NOMO-1 treated with dmso at 0.1 percent for 144 hours (cell line): ENCODE measurements around the gene HDDC2.
"Not testable (repeated sequence)": the region's sequence is repeated elsewhere in the genome, so short reads cannot be mapped to it uniquely, and the experiment has no call there.

Experiments used
- DNase-seq: peaks from one replicate; lab custom pipeline; 2025; ENCODE audit not compliant: unreplicated experiment; lab: John Stamatoyannopoulos, UW

Gene HDDC2

GRCh38 chr6:125307150-125307838 is 5.5 kb upstream of the HDDC2 start:
- no peak for DNase-seq

GRCh38 chr6:125306756-125307149 is 5.0 kb upstream of the HDDC2 start:
- no peak for DNase-seq

GRCh38 chr6:125304970-125305660 is 3.3 kb upstream of the HDDC2 start:
- no peak for DNase-seq

DNA sequence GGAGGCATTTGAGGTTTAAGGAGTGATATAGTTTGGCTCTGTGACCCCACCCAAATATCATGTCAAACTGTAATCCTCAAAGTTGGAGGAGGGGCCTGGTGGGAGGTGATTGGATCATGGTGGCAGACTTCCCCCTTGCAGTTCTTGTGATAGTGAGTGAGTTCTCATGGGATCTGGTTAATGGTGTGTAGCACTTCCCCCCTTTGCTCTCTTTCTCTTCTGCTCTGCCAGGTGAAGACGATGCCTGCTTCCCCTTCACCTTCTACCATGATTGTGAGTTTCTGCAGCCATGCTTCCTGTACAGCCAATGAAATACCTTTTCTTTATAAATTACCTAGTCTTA is 1.7 kb upstream of the HDDC2 start:
- DNase-seq: no peak

GRCh38 chr6:125302840-125303511 is 1.2 kb upstream of the HDDC2 start:
- DNase-seq: no peak

- no peak for DNase-seq
Observed at GRCh38 chr6:125300992-125301434, 754 bp downstream of the HDDC2 start.

DNA sequence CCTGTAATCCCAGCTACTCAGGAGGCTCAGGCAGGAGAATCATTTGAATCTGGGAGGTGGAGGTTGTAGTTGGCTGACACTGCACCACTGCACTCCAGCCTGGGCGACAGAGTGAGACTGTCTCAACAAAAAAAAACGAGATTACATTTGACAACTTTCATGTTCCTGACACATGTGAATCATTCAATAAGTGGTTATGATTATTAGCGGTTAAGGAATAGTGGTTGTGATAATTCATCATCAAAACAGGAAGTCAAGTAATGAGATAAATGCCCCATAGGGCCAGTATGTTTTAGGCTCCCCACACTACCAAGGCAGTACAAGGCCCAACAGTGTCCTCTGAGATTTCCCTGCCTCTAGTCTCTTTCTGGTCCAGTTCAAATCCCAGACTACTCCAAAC is 2.5 kb downstream of the HDDC2 start:
- DNase-seq: no peak

GRCh38 chr6:125296471-125296870 is 5.3 kb downstream of the HDDC2 start:
- no peak for DNase-seq

DNA sequence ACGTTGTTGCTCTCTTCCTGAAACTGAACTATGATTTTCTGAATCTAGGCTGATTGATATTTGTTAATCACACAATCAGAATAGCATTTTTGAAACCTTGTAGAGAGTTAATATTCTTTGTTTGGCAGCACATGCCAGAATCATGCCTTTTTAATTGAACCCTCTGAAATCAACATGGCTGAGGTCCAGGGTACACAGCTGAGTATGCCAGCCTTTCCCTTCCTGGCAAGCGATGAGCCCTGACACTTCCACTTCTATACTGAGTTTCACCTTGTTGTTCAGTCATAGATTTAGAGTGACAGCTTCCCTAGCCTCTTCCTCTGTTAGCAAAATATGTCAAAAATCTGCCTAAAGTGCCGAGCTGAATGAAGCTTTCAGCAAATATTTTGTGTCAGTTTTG is 6.8 kb downstream of the HDDC2 start:
- DNase-seq: no peak

GRCh38 chr6:125294036-125294435 is 7.7 kb downstream of the HDDC2 start:
- no peak for DNase-seq

DNA sequence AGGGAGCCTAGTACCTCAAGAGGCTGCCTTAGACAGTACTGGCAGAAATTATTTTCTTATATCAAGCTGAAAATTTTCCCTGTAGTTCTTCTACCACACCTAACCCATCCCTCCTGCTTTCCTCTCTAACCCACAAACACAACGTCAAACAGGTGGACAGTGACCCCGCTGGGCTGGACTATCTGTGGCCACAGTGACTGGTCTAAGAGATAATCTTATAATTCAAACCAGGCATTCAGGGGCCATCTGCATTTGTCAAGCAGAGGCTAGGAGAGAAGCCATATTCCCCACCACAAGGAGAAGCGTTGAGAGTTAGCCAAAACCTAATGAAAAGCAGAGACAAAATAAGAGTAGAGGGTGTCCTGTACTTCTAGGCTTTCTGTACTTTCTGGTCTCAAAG is 8.2 kb downstream of the HDDC2 start:
- no peak for DNase-seq

- no peak for DNase-seq
Observed at GRCh38 chr6:125287718-125288117, 14.0 kb downstream of the HDDC2 start.

DNA sequence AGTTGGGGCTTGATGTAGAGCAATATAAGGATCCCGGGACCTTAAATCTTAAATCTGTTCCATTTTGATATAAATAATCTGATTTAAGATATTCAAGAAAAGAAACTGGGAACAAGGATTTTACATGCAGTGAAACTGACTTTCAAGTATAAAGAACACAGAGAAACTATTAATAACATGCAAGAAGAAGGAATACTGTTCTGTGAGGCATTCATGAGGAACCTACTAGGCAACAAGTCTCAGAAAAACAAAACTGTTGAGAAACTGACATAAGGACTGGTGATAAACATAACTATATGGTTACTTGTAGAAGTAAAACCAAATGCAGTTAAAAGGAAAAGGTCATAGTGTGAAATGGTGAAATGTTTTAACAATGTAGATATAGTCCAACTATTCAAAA is 15.8 kb downstream of the HDDC2 start:
- DNase-seq: no peak

DNA sequence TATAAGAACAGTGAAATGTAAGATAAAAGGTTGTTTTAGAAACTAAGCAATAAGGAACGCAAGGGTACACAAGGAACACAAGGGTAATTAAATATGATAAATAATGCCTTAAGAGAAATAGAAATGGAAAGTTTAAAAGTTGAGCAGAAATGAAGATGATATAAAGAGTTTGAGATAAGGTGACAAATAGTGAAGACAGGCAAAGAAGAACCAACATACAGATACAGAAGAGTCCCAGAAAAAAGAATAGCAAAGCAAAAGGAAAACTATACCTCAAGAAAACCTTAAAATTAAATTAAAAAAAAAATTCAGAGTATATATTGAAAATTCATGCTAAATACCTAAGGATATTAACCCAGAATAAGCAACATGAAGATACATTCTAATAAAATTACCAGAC is 16.4 kb downstream of the HDDC2 start:
- no peak for DNase-seq

- not testable (repeated sequence) for DNase-seq
Observed at GRCh38 chr6:125282470-125282869, 19.3 kb downstream of the HDDC2 start.

DNA sequence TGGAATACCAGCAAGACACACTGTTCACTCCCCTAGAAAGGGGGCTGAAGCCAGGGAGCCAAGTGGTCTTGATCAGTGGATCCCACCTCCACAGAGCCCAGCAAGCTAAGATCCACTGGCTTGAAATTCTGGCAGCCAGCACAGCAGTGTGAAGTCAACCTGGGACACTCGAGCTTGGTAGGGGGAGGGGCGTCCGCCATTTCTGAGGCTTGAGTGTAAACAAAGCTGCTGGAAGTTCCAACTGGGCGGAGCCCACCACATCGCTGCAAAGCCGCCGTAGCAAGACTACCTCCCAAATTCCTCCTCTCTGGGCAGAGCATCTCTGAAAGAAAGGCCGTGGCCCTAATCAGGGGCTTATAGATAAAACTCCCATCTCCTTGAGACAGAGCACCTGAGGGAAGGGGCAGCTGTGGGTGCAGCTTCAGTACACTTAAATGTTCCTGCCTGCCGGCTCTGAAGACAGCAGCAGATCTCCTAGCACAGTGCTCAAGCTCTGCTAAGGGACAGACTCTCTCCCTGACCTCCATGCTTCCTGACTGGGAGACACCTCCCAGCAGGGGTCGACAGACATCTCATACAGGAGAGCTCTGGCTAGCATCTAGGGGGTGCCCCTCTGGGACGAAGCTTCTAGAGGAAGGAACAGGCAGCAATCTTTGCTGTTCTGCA is 21.3 kb downstream of the HDDC2 start:
- not testable (repeated sequence) for DNase-seq

DNA sequence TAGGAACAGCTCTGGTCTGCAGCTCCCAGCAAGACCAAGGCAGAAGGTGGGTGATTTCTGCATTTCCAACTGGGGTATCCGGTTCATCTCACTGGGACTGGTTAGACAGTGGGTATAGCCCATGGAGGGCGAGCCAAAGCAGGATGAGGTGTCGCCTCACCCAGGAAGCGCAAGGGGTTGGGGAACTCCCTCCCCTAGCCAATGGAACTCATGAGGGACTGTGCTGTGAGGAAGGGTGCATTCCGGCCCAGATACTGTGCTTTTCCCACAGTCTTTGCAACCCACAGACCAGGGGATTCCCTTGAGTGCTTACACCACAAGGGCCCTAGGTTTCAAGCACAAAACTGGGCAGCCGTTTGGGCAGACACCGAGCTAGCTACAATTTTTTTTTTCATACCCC is 21.8 kb downstream of the HDDC2 start:
- no peak for DNase-seq

GRCh38 chr6:125277838-125278237 is 23.9 kb downstream of the HDDC2 start:
- DNase-seq: no peak

DNA sequence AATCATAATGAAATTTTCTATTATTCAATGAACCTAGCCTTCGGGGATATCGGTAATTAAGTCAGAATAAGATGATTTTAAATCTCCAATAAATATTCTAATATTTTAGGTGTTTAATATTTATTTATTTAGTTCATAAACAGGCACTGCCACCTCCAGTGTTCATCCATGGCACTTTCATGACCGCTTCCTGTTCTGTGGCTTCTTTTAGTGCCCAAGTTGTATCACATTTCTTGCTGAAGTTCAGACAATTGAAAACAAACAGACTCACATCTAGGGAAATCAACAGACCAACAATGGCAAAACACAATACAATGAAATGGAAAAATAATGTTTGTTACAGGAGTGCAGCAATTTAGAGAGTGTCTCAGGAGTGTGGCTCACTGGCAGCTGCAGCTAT is 26.0 kb downstream of the HDDC2 start:
- no peak for DNase-seq

DNA sequence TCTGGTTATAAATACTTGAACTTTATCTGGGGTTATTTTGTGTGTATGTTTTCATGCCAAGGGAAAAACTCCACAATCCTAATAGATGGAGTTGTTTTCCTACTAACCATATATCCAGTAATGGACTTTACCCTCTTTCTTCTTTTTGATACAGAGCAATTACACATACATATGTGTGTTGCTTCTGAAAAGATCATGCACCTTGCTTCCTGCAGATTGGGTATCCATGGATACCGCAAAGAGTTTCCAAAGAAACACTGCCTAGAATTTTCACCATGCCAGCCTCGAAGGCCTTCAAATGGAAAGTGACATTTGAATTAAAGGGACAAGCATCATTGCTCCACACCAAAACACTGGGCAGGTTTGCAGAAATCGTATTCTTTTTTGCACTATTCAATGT is 26.8 kb downstream of the HDDC2 start:
- no peak for DNase-seq

DNA sequence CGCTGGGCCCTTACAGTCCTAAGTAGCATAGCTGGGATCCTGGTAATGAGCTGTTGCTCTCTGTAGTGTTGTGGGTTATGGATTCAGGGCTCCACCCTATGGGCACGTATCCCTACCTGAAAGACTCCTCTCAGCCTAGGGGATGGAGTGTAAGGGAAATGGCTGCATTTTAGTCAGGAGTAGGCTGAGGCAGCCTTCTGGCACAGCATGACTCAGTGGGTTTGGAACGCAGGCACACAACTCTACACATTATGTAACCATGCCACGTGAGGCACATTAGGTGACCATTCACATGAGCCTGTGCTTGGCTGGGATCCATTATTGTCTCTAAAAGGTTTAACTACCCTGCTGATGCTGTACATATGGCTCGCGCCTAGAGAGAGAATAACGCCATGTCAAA is 27.8 kb downstream of the HDDC2 start:
- DNase-seq: no peak

GRCh38 chr6:125273251-125273650 is 28.5 kb downstream of the HDDC2 start:
- no peak for DNase-seq
